PFSK-1 (cell line): ENCODE data around the gene IQSEC2.

Source experiments
- FOXP2 ChIP-seq: optimal IDR thresholded peaks from 2 replicates; pipeline ENCODE3; 2011; ENCODE audit warnings: borderline replicate concordance, control low read depth, inconsistent platforms; ENCODE audit not compliant: insufficient read depth; ENCODE audit errors: extremely low read length, extremely low read depth
- POLR2AphosphoS5 ChIP-seq: IDR thresholded peaks from 2 replicates; pipeline ENCODE4 v1.6.1; 2012; ENCODE audit warnings: low read depth, mild to moderate bottlenecking, control low read depth, low read length, moderate library complexity
- REST ChIP-seq, 2 experiments: IDR thresholded peaks; 2 replicates each; pipeline versions ENCODE4 v1.6.1 to v1.8.0; 2011 to 2012; ENCODE audit warnings: low read depth in 2 of 2, low read length in 2 of 2, control low read depth in 1 of 2, inconsistent platforms in 1 of 2, mild to moderate bottlenecking in 1 of 2, moderate library complexity in 1 of 2; ENCODE audit not compliant: insufficient read depth in 1 of 2
- SIN3A ChIP-seq: IDR thresholded peaks from 2 replicates; pipeline ENCODE4 v1.6.1; 2012; ENCODE audit warnings: mild to moderate bottlenecking, low read length, moderate library complexity, borderline replicate concordance; ENCODE audit not compliant: insufficient read depth
- TAF1 ChIP-seq: IDR thresholded peaks from 2 replicates; pipeline ENCODE4 v1.6.1; 2012; ENCODE audit warnings: low read length, control low read depth, borderline replicate concordance; ENCODE audit not compliant: insufficient read depth

Gene IQSEC2

GRCh38 chrX:53253293-53254020, 27.9 kb downstream of the IQSEC2 start:
- TF ChIP-seq TAF1 (no peak), FOXP2 (no peak), POLR2AphosphoS5 (no peak), REST (IDR thresholded peaks at IDR 0.05; ENCODE audit: insufficient read depth in 1 of 2, low read depth in 2 of 2, low read length in 2 of 2) (no peak), SIN3A (no peak)

GRCh38 chrX:53251307-53251706, 30.1 kb downstream of the IQSEC2 start:
- no peak for TF ChIP-seq POLR2AphosphoS5
- no peak for TF ChIP-seq REST (IDR thresholded peaks at IDR 0.05; ENCODE audit: insufficient read depth in 1 of 2, low read depth in 2 of 2, low read length in 2 of 2)
- TF ChIP-seq FOXP2: no peak

- TF ChIP-seq SIN3A: no peak
- TF ChIP-seq TAF1: no peak
- TF ChIP-seq FOXP2: no peak
- no peak for TF ChIP-seq POLR2AphosphoS5
- no peak for TF ChIP-seq REST (IDR thresholded peaks at IDR 0.05; ENCODE audit: insufficient read depth in 1 of 2, low read depth in 2 of 2, low read length in 2 of 2)
Measured at GRCh38 chrX:53250556-53250955, 30.8 kb downstream of the IQSEC2 start.

- TF ChIP-seq TAF1 (no peak), SIN3A (no peak), REST (IDR thresholded peaks at IDR 0.05; ENCODE audit: insufficient read depth in 1 of 2, low read depth in 2 of 2, low read length in 2 of 2) (no peak), POLR2AphosphoS5 (no peak), FOXP2 (no peak)
Measured at GRCh38 chrX:53249408-53250042, 31.9 kb downstream of the IQSEC2 start.

GRCh38 chrX:53247928-53248327, 33.5 kb downstream of the IQSEC2 start:
- no peak for TF ChIP-seq POLR2AphosphoS5
- no peak for TF ChIP-seq TAF1
